ENCODE data around the gene GRIA1. TPM values are rescaled to one million over a fixed set of nuclear protein-coding genes. Genes with fewer than 3 reads are reported as not detected.

Gene GRIA1
- total RNA-seq, 4 donors from 2014 or later: 0.48 to 1.00 TPM; not detected in 2

- intact Hi-C loops (cut with DNase I; ENCODE audit: low total_unique reads) (no loop called here), in situ Hi-C loops (cut with MboI; ENCODE audit: low pct_ligation_motif_present in 1 of 4, low pct_unique_long_range_greater_than_20kb in 1 of 4, low sequenced_read_pairs in 3 of 4) (no loop called here)
- TF ChIP-seq POLR2AphosphoS5 (IDR thresholded peaks at IDR 0.05) (no peak), POLR2A (IDR thresholded peaks at IDR 0.05) (no peak), EP300 (IDR thresholded peaks at IDR 0.05; ENCODE audit: low read depth) (no peak)
- no peak overlapping the region for H3K27ac ChIP-seq
- 57 to 66% methylated on average over 1 of the region's 1 CpG for WGBS, 2 donors (ENCODE audit: low coverage in 1 of 2)
- H3K4me3 ChIP-seq: no peak overlapping the region
- H3K4me1 ChIP-seq: no peaks in the 10 kb centered on the region
- no peak for DNase-seq
- no peaks in the 10 kb centered on the region for H3K27me3 ChIP-seq
- no peaks in the 10 kb centered on the region for H3K9me3 ChIP-seq
- no peaks in the 10 kb centered on the region for H3K36me3 ChIP-seq
Observed at GRCh38 chr5:153658149-153658548, 167.7 kb downstream of the GRIA1 start.

DNA sequence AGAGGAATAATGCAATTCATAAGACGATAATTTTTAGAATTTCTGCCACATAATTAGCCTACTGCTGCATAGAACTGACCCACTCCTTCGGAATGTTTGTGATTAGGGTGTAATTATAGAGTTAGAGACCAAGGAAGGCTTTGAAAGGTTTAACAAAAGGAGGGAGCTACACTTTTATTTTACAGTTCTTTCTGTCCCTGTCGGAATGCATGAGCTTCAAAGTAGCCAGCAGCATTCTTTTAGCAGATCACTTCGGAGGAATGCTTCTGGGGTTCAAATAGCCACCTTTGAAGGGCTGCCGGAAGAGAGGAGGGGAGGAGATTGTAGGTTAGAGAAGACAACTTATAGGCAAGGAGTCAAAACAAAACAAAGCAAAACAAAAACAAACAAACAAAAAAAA lies 168.1 kb downstream of the GRIA1 start:
- in situ Hi-C loops (cut with MboI; ENCODE audit: low pct_ligation_motif_present in 1 of 4, low pct_unique_long_range_greater_than_20kb in 1 of 4, low sequenced_read_pairs in 3 of 4) (no loop called here), intact Hi-C loops (cut with DNase I; ENCODE audit: low total_unique reads) (no loop called here)
- no peak for DNase-seq
- Histone ChIP-seq H3K9me3 (no peaks in the 10 kb centered on the region), H3K36me3 (no peaks in the 10 kb centered on the region), H3K27ac (no peak overlapping the region), H3K4me3 (no peak overlapping the region), H3K4me1 (no peaks in the 10 kb centered on the region), H3K27me3 (no peaks in the 10 kb centered on the region)
- WGBS, 2 donors (ENCODE audit: low coverage in 1 of 2): 37 to 42% methylated on average over 5 of the region's 5 CpGs
- TF ChIP-seq, protein P1, sequence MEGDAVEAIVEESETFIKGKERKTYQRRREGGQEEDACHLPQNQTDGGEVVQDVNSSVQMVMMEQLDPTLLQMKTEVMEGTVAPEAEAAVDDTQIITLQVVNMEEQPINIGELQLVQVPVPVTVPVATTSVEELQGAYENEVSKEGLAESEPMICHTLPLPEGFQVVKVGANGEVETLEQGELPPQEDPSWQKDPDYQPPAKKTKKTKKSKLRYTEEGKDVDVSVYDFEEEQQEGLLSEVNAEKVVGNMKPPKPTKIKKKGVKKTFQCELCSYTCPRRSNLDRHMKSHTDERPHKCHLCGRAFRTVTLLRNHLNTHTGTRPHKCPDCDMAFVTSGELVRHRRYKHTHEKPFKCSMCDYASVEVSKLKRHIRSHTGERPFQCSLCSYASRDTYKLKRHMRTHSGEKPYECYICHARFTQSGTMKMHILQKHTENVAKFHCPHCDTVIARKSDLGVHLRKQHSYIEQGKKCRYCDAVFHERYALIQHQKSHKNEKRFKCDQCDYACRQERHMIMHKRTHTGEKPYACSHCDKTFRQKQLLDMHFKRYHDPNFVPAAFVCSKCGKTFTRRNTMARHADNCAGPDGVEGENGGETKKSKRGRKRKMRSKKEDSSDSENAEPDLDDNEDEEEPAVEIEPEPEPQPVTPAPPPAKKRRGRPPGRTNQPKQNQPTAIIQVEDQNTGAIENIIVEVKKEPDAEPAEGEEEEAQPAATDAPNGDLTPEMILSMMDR (IDR thresholded peaks at IDR 0.05): no peak
- TF ChIP-seq POLR2AphosphoS5 (IDR thresholded peaks at IDR 0.05): no peak
- no peak for TF ChIP-seq POLR2A (IDR thresholded peaks at IDR 0.05)
- TF ChIP-seq EP300 (IDR thresholded peaks at IDR 0.05; ENCODE audit: low read depth): no peak

- intact Hi-C loops (cut with DNase I; ENCODE audit: low total_unique reads): no loop called here
- Histone ChIP-seq H3K9me3 (no peaks in the 10 kb centered on the region), H3K4me1 (no peaks in the 10 kb centered on the region), H3K27me3 (no peaks in the 10 kb centered on the region), H3K36me3 (no peaks in the 10 kb centered on the region), H3K4me3 (no peak overlapping the region), H3K27ac (no peak overlapping the region)
- DNase-seq: no peak
- 74 to 90% methylated on average over 2 of the region's 2 CpGs for WGBS, 2 donors (ENCODE audit: low coverage in 1 of 2)
- TF ChIP-seq POLR2A (IDR thresholded peaks at IDR 0.05) (no peak), EP300 (IDR thresholded peaks at IDR 0.05; ENCODE audit: low read depth) (no peak), POLR2AphosphoS5 (IDR thresholded peaks at IDR 0.05) (no peak)
- TF ChIP-seq, protein P1 (IDR thresholded peaks at IDR 0.05): no peak
- in situ Hi-C loops (cut with MboI; ENCODE audit: low pct_ligation_motif_present in 1 of 4, low pct_unique_long_range_greater_than_20kb in 1 of 4, low sequenced_read_pairs in 3 of 4): no loop called here
Observed at GRCh38 chr5:153659039-153659736, 168.7 kb downstream of the GRIA1 start.

DNA sequence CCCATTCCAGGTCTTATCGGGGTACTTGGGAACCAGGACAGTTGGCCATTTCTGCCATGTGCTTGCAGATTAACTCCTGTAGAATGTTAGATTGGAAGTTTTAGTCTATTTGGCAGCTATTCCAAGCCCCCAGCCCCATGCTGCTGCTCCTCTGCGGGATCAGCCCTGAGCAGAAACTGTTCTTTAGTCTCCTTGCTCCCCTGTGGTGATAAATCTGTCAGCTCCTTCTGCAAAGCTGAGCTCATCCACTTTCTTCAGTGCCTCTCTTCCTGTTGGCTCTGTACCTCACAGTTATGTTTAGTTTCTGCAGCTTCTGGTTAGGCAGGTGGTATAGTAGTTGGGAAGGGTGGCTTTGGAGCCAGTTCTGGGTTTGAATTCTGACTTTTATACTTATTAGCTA lies 170.4 kb downstream of the GRIA1 start:
- 52% methylated on average over 2 of the region's 2 CpGs; no CpG with 5 or more reads in 1 of the 2 donors for WGBS, 2 donors (ENCODE audit: low coverage in 1 of 2)
- no peaks in the 10 kb centered on the region for H3K9me3 ChIP-seq

More for the DNA sequence above, 170.4 kb downstream of the GRIA1 start:
- in situ Hi-C loops (cut with MboI; ENCODE audit: low pct_ligation_motif_present in 1 of 4, low pct_unique_long_range_greater_than_20kb in 1 of 4, low sequenced_read_pairs in 3 of 4) (no loop called here), intact Hi-C loops (cut with DNase I; ENCODE audit: low total_unique reads) (no loop called here)
- Histone ChIP-seq H3K27ac (no peak overlapping the region), H3K27me3 (no peaks in the 10 kb centered on the region), H3K4me1 (no peaks in the 10 kb centered on the region), H3K36me3 (no peaks in the 10 kb centered on the region), H3K4me3 (no peak overlapping the region)
- DNase-seq: no peak
- TF ChIP-seq, protein P1 (IDR thresholded peaks at IDR 0.05): no peak
- TF ChIP-seq EP300 (IDR thresholded peaks at IDR 0.05; ENCODE audit: low read depth) (no peak), POLR2AphosphoS5 (IDR thresholded peaks at IDR 0.05) (no peak)

Measured in transverse colon (tissue), 4 donors.